Esophagus (tissue), 2 donors: ENCODE data around the gene SLC39A2. TPM values are rescaled to one million over a fixed set of nuclear protein-coding genes. Genes with fewer than 3 reads are reported as not detected.
"Not testable (repeated sequence)": the region's sequence is repeated elsewhere in the genome, so short reads cannot be mapped to it uniquely, and the experiment has no call there.

Experiments used
- H3K27ac ChIP-seq, 2 donors: one replicate each; pipeline ENCODE4 v1.5.1; 2013; ENCODE audit warnings: low read depth in 2 of 2, mild to moderate bottlenecking in 2 of 2, inconsistent platforms in 1 of 2, low read length in 1 of 2, moderate library complexity in 1 of 2
- H3K27me3 ChIP-seq, 2 donors: one replicate each; pipeline ENCODE4 v1.6.1; 2013; ENCODE audit warnings: low read length in 2 of 2, control low read depth in 1 of 2, mild to moderate bottlenecking in 1 of 2; ENCODE audit not compliant: insufficient read depth in 2 of 2, control insufficient read depth in 1 of 2
- H3K36me3 ChIP-seq, 2 donors: one replicate each; pipeline ENCODE4 v1.6.1; 2013; ENCODE audit warnings: low read length in 1 of 2; ENCODE audit not compliant: control insufficient read depth in 2 of 2, insufficient read depth in 2 of 2
- H3K4me1 ChIP-seq, 2 donors: one replicate each; pipeline ENCODE4 v1.6.1; 2013; ENCODE audit warnings: low read length in 1 of 2; ENCODE audit not compliant: control insufficient read depth in 2 of 2, insufficient read depth in 2 of 2
- H3K4me3 ChIP-seq, 2 donors: one replicate each; pipeline ENCODE4 v1.5.1; 2013; ENCODE audit warnings: low read length in 2 of 2, mild to moderate bottlenecking in 2 of 2, low read depth in 1 of 2, moderate library complexity in 1 of 2
- H3K9me3 ChIP-seq, 2 donors: one replicate each; pipeline ENCODE4 v1.6.1; 2013; ENCODE audit warnings: mild to moderate bottlenecking in 2 of 2, low read depth in 1 of 2, low read length in 1 of 2, moderate library complexity in 1 of 2; ENCODE audit not compliant: control insufficient read depth in 2 of 2, insufficient read depth in 1 of 2
- WGBS, 2 donors: extraction: QIAGEN DNeasy Blood & Tissue Kit; methylation state at CpG; one replicate each; pipeline ENCODE4 v1.1.7; 2013; 5-methylcytosine and 5-hydroxymethylcytosine counted together
- polyA plus RNA-seq, 2 donors: library from polyadenylated mRNA; stranded (reverse); fragments of 200-250 nt; gene quantifications; one replicate each; pipeline ENCODE4 v1.2.3, GENCODE V29; 2013
- donor health status: healthy with polysubstance abuse.
- donor health status: Bipolar disorder and iron deficiency.

SLC39A2 gene
- polyA plus RNA-seq: 10 to 100 TPM in 1 of 2 donors, 1 to 10 TPM in 1; 8.2 to 20.3 TPM

- peaks cover 3 to 8% of the 10 kb centered on the region in 2 donors for H3K4me1 ChIP-seq
- peaks cover 11 to 21% of the 10 kb centered on the region in 2 donors for H3K36me3 ChIP-seq
- no peaks in the 10 kb centered on the region for H3K9me3 ChIP-seq
- H3K4me3 ChIP-seq: peak within 1 kb of the TSS; percentile 0 to 26
- no peaks in the 10 kb centered on the region for H3K27me3 ChIP-seq
- WGBS, 2 donors: 29 to 32% methylated on average over 6 of the region's 6 CpGs
- peak within 1 kb of the TSS; percentile 81 to 89 for H3K27ac ChIP-seq
These were observed at the start of gene SLC39A2 for GRCh38 chr14:20998674-20999366. Gene SLC39A2 (plus strand): TSS chr14:20999293. CDS start chr14:20999447, 154 bp downstream.

- 55 to 64% methylated on average over 4 of the region's 4 CpGs for WGBS, 2 donors
These were observed 44.2 kb upstream of the SLC39A2 start, which contains the start of gene RNASE2 for GRCh38 chr14:20954736-20955537. Gene RNASE2 (plus strand): TSS chr14:20955487. CDS start chr14:20955772, 285 bp downstream.

GRCh38 chr14:20955538-20955873, 43.6 kb upstream of the SLC39A2 start:
- 53 to 56% methylated on average over 5 of the region's 5 CpGs for WGBS, 2 donors
- H3K36me3 ChIP-seq, H3K27ac ChIP-seq, H3K4me3 ChIP-seq, H3K9me3 ChIP-seq, H3K4me1 ChIP-seq, H3K27me3 ChIP-seq: not testable (repeated sequence)

More at GRCh38 chr14:20954736-20955537, 44.2 kb upstream of the SLC39A2 start, which contains the start of gene RNASE2:
- not testable (repeated sequence) for H3K4me1 ChIP-seq, H3K27me3 ChIP-seq, H3K9me3 ChIP-seq, H3K27ac ChIP-seq, H3K4me3 ChIP-seq, H3K36me3 ChIP-seq

GRCh38 chr14:20956376-20956976, 42.6 kb upstream of the SLC39A2 start:
- WGBS, 2 donors: 84 to 87% methylated on average over 11 of the region's 11 CpGs

GRCh38 chr14:20958946-20959345, 40.1 kb upstream of the SLC39A2 start:
- not testable (repeated sequence) for H3K36me3 ChIP-seq, H3K4me1 ChIP-seq, H3K4me3 ChIP-seq, H3K9me3 ChIP-seq, H3K27ac ChIP-seq, H3K27me3 ChIP-seq

More at GRCh38 chr14:20956376-20956976, 42.6 kb upstream of the SLC39A2 start:
- H3K4me1 ChIP-seq: no peaks in the 10 kb centered on the region
- H3K36me3 ChIP-seq: no peaks in the 10 kb centered on the region
- no peaks in the 10 kb centered on the region for H3K9me3 ChIP-seq
- no peak overlapping the region for H3K27ac ChIP-seq
- no peak overlapping the region for H3K4me3 ChIP-seq
- no peaks in the 10 kb centered on the region for H3K27me3 ChIP-seq

- H3K4me1 ChIP-seq: peaks cover 2% of the 10 kb centered on the region in 2 donors
- WGBS, 2 donors: 53 to 75% methylated on average over 3 of the region's 3 CpGs
- H3K27ac ChIP-seq: no peak overlapping the region
- peaks cover 0 to 3% of the 10 kb centered on the region in 2 donors for H3K27me3 ChIP-seq
- no peak overlapping the region for H3K4me3 ChIP-seq
- H3K36me3 ChIP-seq: no peaks in the 10 kb centered on the region
- no peaks in the 10 kb centered on the region for H3K9me3 ChIP-seq
These were observed 29.8 kb upstream of the SLC39A2 start for GRCh38 chr14:20969336-20969735.

GRCh38 chr14:20970647-20970982, 28.5 kb upstream of the SLC39A2 start:
- peaks cover 0 to 3% of the 10 kb centered on the region in 2 donors for H3K27me3 ChIP-seq
- H3K4me3 ChIP-seq: peak overlapping the region; percentile 55 to 58
- H3K9me3 ChIP-seq: no peaks in the 10 kb centered on the region
- peaks cover 2% of the 10 kb centered on the region in 2 donors for H3K4me1 ChIP-seq
- H3K27ac ChIP-seq: peak overlapping the region in 1 of 2 donors; percentile 24
- no peaks in the 10 kb centered on the region for H3K36me3 ChIP-seq
- WGBS, 2 donors: 23 to 24% methylated on average over 10 of the region's 10 CpGs

GRCh38 chr14:20970983-20971704, 27.9 kb upstream of the SLC39A2 start:
- 0% methylated on average over 47 of the region's 47 CpGs for WGBS, 2 donors
- Histone ChIP-seq H3K4me3 (peak overlapping the region; percentile 55 to 58), H3K36me3 (no peaks in the 10 kb centered on the region), H3K27ac (peak overlapping the region in 1 of 2 donors; percentile 24), H3K9me3 (no peaks in the 10 kb centered on the region), H3K4me1 (peaks cover 2% of the 10 kb centered on the region in 2 donors), H3K27me3 (peaks cover 0 to 3% of the 10 kb centered on the region in 2 donors)

GRCh38 chr14:20971705-20972021, 27.4 kb upstream of the SLC39A2 start:
- Histone ChIP-seq H3K27ac (no peak overlapping the region), H3K9me3 (no peaks in the 10 kb centered on the region), H3K36me3 (no peaks in the 10 kb centered on the region), H3K4me3 (no peak overlapping the region), H3K4me1 (peaks cover 2% of the 10 kb centered on the region in 2 donors), H3K27me3 (peaks cover 0 to 3% of the 10 kb centered on the region in 2 donors)
- WGBS, 2 donors: 13 to 19% methylated on average over 8 of the region's 8 CpGs
